GM21717 (cell line): ENCODE measurements around the gene RAD51B.

ENCODE experiments used
- ATAC-seq: cut with Tn5 transposase; IDR thresholded peaks from one replicate; pipeline ENCODE4 v1.9.1; 2021; ENCODE audit warnings: mild to moderate bottlenecking, moderate library complexity; ENCODE audit not compliant: unreplicated experiment

RAD51B gene

DNA sequence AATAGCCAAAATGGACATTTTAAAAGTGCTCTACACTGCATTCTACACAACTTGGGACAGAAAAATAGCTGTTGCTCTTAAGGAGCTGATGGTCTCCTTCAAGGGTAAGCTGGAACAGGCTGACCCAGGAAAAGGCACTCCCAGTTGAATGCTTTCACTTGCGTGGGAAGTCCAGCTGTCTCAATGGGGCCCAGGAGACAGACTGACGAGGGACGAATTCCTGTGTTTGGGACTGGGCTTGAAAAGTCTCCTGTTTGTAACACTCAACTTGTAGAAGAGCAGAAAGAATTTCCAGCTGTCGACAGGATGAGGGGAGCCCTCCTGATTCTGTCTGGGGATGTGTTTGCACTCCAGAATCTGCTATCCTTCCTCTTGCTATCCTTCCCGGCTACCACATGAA is 792.5 kb downstream of the RAD51B start:
- ATAC-seq = no peak

DNA sequence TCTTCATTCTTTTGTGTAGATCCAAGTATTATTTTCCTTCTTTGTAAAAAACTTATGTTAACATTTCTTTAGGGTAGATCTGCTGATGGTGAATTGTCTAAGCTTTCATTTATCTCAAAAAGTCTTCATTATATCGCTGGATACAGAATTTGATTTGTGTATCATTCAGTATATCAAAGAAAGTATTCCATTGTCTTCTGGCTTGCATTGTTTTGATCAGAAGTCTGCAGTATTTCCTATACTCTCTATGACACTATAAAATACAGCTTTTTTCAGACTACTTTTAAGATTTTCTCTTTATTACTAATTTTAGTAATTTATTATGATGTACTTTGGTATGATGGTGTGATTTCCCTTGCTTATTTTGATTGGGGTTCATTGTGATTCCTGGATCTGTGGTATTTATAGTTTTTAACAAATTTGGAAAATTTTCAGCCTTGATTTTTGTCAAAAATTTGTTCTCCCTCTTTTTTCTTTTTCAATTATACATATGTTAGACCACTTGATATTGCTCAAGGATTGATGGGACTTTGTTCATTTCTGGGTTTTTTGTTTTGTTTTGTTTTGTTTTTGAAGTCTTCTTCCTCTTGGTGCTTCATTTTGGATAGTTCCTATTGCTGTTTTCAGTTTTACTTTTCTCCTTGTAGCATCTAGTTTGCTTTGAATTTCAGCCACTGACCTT is 796.8 kb downstream of the RAD51B start:
- no peak for ATAC-seq

DNA sequence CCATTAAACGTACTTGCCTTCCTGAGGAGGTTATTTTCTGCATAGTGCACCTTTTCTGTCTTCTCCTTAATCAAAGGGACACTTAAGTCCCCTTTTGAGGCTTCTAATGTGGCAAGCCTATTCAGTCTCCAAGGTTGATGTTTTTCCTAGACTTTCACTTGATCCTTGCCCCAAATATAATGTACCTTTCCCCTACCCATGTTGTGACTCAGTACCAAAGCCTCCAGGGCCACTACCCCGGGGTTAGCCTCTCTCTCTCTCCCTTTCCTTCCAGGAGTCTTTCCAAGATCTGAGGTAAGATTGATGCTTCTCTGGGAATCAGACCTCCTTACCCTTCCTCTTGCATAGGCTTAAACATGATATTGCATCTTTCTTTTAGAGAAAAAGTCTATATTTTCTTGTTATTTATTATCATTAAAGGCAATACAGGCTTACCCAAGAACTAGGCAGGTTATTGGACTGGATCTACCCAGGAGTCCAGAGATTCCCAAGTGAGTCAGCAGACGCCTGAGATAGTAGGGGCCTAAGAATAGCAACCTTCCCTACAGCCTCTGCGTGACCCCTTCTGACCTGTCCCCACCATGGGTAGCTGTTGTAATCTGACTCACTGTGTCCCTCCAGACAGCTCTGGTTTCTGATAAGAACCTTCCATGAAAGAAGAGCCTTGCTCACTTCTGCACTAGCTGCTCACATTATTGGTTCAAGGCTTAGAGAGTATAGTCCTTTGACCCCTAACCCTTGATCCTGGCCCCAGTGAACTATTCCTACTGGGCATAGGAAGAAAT is 800.4 kb downstream of the RAD51B start:
- no peak for ATAC-seq

DNA sequence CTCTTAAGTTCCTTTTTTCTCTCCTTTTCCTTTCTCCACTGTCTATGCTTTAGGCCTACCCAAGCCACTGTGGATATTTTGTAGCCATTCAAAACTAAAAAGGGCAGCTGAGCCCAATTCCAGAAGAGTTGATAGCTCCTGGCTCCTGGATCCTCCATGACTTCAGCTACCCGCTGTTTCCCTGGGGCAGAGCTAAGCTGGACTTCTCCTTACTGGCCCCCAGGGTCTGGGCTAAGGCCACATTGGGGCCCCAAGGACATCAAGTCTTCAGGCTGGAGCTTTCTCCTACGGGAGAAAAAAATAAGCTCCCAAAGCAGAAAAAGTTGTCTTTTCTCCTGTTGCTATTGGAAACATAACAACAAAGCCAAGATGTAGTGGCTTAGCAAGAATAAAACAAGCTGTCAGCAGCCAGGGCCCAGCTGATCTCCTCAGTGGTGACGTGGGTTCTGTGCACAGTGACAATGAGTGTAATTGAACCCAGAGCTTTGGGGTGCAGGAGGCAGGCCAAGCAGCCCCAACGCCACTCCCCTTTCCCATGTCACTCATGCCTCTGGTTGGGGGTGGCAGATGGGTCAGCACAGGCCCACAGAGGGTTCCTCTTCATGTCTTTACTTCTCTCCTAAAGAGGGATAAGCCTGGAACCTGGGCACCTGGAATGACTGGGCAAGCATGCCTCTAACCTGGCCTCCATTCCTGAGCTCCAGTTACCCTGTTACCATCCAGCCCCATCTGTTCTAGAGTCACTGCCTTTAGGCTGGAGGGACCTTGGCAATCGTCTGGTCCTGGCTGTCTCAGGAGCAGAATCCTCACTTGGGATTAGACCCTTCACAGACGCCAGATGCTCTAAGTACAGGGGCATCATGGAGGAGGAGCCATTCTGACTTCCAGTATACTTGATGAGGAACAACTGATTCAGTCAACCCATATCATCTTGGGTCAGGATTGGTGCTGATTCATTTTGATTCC is 802.1 kb downstream of the RAD51B start:
- ATAC-seq = no peak

DNA sequence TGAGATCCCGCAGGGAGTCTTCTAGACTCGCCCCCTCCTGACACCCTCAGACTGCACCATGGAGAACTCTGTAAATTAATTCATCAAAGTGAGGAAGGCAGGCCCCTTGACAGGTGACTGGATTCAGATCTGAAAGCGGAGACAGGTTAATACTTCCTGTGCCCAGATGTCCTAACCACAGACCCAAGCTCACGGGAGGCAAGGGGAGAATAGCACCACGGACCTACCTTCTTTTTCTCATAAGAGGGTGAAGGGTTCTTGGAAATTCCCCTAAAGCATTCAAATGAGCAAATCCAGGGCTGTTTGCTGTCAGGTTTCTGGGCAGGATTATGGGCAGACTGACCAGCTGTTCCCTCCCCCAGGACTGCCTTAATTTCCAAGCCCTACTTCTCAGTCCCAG is 803.3 kb downstream of the RAD51B start:
- no peak for ATAC-seq

DNA sequence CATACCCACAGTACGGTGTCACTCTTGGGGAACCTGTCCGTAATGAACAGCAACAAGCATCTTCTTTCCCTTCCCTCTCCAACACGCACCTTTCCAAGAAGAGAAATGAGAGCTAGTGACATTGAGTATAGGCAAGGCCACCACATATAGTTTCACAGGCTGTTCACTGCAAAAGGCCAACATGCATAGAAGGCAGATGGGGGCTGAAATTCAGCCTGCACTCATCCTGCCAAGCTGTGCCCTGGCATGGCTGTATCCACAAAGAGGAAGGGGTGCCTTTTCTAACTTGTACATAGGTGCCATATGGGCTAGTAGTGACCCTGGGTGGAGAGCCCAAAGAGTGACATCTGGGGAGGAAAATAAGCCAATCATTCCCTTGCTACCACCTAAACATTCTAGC is 803.7 kb downstream of the RAD51B start:
- no peak for ATAC-seq

DNA sequence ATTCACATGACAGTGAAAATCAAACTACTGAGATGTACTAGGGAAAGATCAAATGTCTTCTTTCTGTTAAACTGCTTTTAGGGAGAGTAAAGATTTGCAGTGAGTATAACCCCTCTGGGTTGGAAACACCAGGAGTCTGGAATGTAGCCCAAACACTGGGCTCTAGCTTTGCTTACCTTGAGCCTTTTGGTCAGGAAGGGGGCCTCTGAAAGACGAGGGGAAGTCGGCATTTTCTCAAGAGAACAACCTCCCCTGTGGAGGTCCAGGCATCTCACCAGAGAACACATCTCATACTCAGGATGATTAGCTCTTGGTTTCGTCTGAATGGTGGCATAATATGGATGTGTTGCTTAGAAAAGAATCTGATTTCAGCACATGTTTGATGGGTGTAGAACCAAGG is 804.2 kb downstream of the RAD51B start:
- no peak for ATAC-seq

DNA sequence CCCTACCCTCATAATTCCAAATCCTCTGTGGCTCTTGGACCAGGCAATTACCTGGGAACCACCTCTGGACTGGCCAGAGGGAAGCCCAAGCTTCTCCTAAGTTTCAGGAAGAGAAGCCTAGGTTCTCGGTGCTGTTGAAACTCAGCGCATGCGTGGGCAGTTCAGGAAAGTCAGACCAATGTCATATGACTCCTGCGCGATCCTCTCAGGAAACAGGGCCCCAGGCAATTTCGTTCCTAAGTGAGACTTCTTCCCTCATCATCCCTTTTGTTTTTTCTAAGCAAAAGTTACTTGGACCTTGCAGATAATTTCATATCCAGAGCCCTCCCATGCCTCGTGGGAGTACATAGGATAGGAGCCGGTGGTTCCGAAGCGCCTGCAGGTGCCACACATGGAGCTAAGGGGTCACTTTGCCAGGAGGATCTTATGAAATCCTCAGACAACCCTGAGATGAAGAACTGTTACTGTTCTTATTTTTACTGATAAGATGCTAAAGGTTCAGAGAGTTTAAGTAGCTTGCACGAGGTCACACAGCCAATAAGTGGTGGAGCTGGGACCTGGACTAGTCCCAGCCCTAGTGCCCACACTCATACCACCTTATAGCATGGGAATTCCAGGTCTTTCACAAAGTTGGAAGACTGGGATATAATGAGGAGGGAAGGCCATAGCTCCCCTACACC is 805.1 kb downstream of the RAD51B start:
- no peak for ATAC-seq

DNA sequence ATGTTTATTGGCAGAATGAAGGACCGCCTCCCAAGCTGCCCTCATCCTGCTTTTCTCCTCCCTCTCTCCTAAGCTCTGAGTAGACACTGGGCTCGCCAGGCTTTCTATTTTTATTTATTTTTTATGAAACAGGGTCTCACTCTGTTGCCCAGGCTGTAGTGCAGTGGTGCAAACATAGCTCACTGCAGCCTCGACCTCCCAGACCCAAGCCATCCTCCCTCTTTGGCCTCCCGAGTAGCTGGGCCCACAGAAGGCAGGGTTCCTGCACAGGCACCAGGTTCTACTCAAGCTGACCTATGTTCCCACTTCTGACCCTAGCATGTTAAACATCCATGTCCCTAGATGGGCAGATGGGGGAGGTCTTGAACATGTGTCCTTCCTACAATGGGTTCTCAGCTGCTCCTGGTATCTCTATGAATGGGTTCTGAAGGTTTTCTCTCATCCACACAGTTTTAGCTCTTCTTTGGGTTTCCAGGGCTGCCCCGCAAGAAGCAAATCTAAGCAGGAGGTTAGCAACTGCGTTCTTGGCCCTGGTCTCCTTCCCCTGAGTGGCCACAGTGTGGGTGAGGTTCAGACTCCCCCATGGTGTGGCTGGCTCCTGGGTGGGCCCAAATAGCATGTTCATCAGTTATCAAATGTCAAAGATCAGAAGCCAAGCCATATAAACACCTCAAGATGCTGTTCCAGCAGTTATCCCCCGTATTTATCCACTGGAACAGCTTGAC is 805.9 kb downstream of the RAD51B start:
- no peak for ATAC-seq

DNA sequence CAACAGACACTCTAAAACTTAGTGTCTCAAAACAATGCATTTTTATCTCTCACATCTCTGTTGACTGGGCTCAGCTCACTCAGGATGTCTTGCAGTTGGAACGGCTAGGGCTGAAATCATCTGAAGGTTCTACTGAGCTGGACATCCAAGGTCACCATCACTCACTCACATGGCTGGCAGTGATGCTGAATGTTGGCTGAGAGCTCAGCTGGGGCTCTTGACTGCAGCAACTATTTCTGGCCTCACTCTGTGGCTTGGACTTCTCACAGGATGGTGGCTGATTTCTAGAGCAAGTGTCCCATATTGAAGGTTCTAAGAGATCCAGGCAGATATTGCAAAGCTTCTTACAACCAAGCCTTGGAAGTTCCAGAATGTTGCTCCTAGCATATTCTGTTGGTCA is 806.8 kb downstream of the RAD51B start:
- no peak for ATAC-seq

DNA sequence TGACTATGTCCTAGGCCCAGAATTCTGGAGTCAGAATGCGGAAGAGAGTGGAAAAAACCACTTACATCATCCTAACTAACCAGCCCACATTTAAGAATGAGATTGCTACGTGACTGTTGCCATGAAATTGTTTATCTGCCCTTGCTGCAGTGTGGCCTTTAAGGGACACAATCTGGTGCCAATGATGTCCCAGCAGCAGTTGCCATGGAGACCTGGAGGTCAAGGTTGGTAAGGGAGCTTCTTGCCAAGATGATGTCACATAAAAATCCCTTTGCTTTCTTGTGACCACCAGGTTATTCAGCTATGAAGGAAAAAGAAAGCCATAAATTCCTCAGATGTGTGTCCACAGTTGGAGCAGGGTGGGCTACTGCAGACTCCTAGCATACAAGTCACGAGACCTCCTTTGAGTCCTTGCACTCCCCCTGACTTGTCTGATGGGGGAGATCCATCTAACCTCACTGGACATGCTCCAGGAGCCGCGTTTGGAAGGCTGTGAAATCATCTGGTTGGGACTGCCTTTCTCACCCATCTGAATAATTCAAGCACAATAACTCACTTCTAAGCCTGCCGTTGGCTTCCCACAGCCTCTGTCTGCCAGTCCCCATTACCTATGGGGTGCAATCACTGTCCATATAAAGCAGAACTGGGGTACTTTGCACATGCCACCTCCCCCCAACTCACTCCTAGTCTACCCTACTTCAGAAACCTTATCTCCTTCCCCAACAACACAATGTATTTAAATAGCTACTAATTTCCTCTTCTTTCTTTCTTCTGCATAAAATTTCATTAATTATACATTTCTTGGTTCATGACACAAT is 807.7 kb downstream of the RAD51B start:
- ATAC-seq = no peak

DNA sequence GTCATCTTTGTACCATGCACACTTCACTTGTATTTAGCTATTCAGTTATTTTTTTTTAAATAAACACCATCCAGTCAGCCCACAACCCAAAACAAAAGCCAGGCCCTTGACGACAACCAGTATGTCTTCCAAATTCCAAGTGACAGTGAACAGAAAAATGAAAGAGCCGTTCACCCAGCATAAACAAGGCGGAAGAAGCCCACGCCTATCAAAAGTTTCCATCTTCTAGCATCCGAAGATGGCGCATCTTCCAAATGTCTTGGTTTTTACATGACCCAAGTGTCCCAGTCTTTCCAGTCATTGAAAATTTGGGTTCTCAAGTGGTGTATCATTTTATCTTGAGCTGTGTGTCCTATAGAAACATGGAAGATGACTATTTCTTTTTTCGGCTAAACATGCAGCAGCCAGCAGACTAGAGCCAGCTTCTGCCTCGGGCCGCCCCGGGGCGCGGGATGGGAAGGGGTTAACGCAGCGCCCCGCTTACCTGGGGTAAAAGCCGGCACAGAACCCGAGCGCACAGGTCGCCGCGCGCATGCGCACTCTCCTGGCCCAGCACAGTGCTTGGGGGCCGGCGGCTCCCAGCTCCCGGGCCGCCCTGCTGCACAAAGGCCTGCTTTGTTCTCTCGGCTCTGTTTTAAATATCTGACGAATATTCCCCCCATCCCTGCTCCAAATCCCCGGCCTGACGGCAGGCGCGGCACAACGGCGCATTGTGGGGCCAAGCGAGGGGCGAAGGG is 808.5 kb downstream of the RAD51B start:
- no peak for ATAC-seq

DNA sequence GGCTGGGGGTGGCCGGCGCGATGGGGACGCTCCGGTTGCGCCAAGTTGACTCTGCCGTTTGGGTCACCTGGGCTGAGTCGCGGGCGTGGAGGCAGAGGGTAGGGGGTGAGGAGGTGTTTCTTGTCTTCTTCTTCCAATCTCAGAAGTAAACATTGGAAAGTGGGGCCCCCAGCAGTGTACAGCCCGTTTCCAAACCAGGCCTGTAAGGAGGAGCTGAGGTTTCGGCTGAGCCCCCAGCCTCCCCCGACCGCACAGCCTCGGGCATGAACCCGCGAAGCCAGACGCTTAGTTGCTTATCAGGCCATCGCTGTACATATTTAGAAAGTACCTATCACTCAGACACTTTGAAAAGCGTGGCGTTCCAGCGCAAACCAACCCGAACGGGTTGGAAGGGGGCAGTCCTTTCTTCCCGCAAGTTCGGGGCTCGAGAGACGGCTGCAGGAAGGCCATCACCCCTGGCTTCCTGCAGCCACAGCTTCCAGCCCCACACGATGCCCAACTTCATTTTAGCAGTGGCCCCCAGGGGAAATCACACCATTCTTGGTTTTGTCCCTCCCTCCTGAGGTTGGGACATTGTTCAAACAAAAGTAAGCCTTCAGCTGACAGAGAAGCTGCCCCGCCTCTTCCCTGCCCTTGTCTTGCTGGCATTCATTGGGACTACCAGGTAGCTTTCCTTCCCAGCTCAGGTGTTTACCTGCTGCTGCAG is 809.2 kb downstream of the RAD51B start:
- no peak for ATAC-seq

DNA sequence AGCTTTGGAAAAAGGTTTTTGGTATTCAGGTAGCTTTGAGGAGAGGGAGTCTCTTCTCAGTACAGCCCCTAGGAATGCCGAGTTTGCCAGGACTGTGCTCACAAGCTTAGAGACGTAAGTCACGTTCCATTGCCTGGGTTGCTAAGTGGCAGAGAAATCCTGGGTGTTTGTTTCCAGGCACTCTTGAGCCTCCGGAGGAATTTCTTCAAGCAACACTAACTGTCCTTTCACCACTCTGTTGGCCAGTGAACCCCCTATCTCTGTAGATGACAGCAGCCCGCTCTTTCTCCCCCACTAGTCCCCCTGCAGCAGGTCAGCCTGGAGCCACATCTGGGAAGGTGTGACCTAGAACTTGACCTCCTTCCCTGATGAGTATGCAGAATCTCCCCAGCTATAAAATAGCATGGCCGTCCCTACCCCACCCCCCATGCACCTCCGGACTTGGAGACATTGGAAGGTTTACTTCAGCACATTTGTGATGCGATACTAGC is 810.5 kb downstream of the RAD51B start:
- no peak for ATAC-seq

DNA sequence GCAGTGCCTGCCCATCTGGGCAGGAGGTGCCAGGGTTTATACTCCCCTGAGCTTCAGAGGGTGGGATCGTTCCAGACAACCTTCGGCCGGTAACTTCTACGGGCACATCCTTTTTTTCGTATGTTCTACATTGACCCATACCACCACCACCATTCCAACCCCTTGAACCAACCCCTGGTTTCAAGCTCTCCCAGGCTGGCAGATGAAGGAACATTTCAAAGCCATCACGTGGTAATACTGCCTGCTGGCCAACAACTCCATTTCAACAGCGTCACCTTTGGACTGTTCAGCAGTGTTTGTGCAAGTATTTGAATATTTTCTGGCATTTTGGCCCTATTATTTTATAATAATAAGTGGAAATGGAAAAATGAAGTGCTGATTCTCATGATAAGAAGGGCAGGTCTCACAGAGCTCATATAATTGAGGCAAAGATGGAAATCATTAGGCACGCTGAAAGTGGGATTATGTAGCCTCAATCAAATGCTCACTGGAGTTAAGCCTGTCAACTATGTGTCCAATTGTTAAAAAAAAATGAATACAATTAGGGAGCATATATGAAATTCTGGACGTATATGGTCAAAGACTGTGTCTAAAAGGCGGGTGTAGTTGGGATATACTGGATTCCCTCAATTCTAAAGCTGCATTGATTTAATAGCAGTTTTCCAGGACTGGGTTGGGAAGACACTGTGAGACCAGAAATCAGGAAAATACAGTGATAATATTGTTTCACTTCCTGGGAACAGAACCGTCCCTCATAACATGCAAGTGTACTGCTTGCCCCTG is 811.2 kb downstream of the RAD51B start:
- no peak for ATAC-seq

DNA sequence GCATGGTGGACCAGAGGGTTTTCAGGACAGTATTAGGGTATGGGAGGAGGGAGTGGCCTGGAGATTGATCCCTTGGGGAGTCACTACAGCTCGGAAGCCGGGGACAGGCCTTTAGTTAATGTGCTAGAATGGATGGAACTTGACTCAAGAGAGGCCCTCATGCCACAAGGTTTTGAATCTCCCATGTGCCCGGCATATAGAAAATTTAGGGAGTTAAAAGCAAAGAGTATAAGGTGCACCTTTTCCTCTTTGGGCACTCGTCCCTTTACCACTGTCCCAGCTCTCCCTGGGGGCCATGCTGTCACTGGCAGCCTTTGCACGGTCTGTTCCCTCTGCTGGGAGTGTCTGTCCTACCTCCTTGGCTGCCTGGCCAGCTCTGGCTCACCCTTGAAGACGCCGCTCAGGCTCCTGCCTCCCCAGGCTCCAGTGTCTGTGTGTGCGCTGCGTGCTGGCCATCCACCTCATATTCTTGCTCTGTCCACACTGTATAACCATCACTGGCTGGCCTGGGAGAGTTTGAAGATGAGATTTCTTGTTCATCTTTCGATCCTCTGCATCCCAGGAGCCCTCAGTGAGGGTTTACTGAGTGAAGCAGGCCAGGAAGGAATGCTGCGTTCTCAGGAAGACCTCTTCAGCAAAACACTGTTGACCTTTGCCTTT is 811.9 kb downstream of the RAD51B start:
- no peak for ATAC-seq
